Activated CD8-positive, alpha-beta T cell treated with anti-CD3 and anti-CD28 coated beads for 36 hours (primary cell): ENCODE data around the gene MESP1. TPM values are rescaled to one million over a fixed set of nuclear protein-coding genes. Genes with fewer than 3 reads are reported as not detected.

Experiments
- ATAC-seq: fragments of 200-7000 bp; cut with Tn5 transposase; one replicate; pipeline ENCODE4 v1.10.0; 2021; ENCODE audit warnings: mild to moderate bottlenecking, moderate library complexity
- CTCF ChIA-PET: fragments of 350-600 bp; sonication (Branson Sonifier 250); formaldehyde crosslinking; loops from one replicate; lab custom pipeline; 2021; ENCODE audit warnings: antibody characterized with exemption; lab: Charles Lee
- POLR2A ChIA-PET: fragments of 350-600 bp; sonication (Branson Sonifier 250); formaldehyde crosslinking; loops from one replicate; lab custom pipeline; 2021; ENCODE audit warnings: antibody characterized with exemption; lab: Charles Lee
- DNase-seq: peaks from one replicate; pipeline ENCODE4 v3.0.0-alpha.2; 2020
- H3K27ac Mint-ChIP-seq: one replicate; pipeline ENCODE4 v1.8.0; 2021; ENCODE audit warnings: mild to moderate bottlenecking, mixed read lengths
- H3K27me3 Mint-ChIP-seq: one replicate; pipeline ENCODE4 v1.8.0; 2021; ENCODE audit warnings: mixed read lengths
- H3K36me3 Mint-ChIP-seq: one replicate; pipeline ENCODE4 v1.8.0; 2021; ENCODE audit warnings: low read depth, mixed read lengths
- H3K4me1 Mint-ChIP-seq: one replicate; pipeline ENCODE4 v1.8.0; 2021; ENCODE audit warnings: low read depth, mixed read lengths
- H3K4me3 Mint-ChIP-seq: one replicate; pipeline ENCODE4 v1.8.0; 2021; ENCODE audit warnings: mild to moderate bottlenecking, moderate library complexity, mixed read lengths
- H3K9me3 Mint-ChIP-seq: one replicate; pipeline ENCODE4 v1.8.0; 2021; ENCODE audit warnings: mixed read lengths
- intact Hi-C: fragments of 100-400 bp; cut with micrococcal nuclease; formaldehyde crosslinking; loops from one replicate; pipeline ENCODE4 v1.10.0; 2022
- total RNA-seq, 2 experiments: library from RNA; stranded (reverse); gene quantifications; one replicate each; pipeline ENCODE4 v1.2.3, GENCODE V29; 2021
- TF ChIP-seq, protein P1 (sequence below): fragments of 200-600 bp; IDR thresholded peaks from one replicate; pipeline ENCODE4 v1.8.0; 2022; ENCODE audit warnings: antibody characterized with exemption, mild to moderate bottlenecking

MESP1 gene
- total RNA-seq, 2 experiments from 2014 or later = 3.4 to 5.3 TPM

DNA sequence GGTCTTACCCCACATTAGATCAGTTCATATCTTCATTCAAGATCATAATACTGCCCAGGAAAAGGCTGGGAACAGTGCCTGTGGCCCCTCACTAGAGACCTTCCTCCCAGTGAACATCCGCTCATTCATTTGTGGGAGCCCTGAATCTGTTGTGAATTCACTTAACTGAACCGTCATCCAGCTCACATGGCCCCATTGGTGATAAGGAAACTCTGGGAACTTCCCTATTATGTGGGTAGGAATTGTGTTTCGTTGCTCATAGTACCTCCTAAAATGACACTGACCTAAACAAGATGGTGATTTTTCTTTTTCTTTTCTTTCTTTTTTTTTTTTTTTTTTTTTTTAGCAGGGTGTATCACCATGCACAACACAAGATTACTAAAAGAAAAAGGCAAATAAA is 18.3 kb upstream of the MESP1 start:
- no peaks in the 10 kb centered on the region for H3K4me1 Mint-ChIP-seq
- intact Hi-C loops = no loop called here
- no peaks in the 10 kb centered on the region for H3K9me3 Mint-ChIP-seq
- POLR2A ChIA-PET = no interaction called here
- DNase-seq (no peak), ATAC-seq (no peak)
- CTCF ChIA-PET = interaction anchor here (0.8 kb wide), 1 partner anchor 106 kb away, joined by 5 read pairs; no protein-coding TSS in a partner anchor
- no peak overlapping the region for H3K4me3 Mint-ChIP-seq
- H3K36me3 Mint-ChIP-seq = no peaks in the 10 kb centered on the region
- H3K27me3 Mint-ChIP-seq = no peaks in the 10 kb centered on the region
- TF ChIP-seq, protein P1, sequence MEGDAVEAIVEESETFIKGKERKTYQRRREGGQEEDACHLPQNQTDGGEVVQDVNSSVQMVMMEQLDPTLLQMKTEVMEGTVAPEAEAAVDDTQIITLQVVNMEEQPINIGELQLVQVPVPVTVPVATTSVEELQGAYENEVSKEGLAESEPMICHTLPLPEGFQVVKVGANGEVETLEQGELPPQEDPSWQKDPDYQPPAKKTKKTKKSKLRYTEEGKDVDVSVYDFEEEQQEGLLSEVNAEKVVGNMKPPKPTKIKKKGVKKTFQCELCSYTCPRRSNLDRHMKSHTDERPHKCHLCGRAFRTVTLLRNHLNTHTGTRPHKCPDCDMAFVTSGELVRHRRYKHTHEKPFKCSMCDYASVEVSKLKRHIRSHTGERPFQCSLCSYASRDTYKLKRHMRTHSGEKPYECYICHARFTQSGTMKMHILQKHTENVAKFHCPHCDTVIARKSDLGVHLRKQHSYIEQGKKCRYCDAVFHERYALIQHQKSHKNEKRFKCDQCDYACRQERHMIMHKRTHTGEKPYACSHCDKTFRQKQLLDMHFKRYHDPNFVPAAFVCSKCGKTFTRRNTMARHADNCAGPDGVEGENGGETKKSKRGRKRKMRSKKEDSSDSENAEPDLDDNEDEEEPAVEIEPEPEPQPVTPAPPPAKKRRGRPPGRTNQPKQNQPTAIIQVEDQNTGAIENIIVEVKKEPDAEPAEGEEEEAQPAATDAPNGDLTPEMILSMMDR = no peak
- no peak overlapping the region for H3K27ac Mint-ChIP-seq

DNA sequence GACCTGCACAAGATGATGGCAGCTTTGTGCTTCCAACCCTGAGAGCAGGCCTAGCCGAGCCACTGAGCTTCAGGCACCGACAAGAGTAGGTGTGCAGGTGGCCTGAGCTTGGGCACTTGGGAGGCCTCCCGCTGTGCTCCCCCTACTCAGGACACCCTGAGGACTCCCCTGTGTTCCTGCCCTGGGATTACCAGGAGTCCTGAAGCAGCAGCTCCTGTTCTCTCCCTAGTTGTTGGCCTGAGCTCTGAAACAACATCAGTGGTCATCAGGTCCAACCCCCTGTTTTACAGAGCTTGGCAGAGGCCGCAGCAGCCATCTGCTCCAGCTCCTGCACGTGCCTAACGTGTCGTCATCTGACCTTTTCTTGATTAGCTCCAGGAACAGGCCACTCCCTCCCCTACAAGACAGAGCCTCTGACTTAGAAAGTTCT is 17.0 kb upstream of the MESP1 start:
- POLR2A ChIA-PET = no interaction called here
- Mint-ChIP-seq H3K27ac (no peak overlapping the region), H3K27me3 (no peaks in the 10 kb centered on the region), H3K4me1 (no peaks in the 10 kb centered on the region), H3K36me3 (no peaks in the 10 kb centered on the region), H3K9me3 (no peaks in the 10 kb centered on the region), H3K4me3 (no peak overlapping the region)
- ATAC-seq (no peak), DNase-seq (no peak)
- TF ChIP-seq, protein P1 = no peak
- CTCF ChIA-PET = no interaction called here
- intact Hi-C loops = no loop called here

- ChIA-PET POLR2A (no interaction called here), CTCF (no interaction called here)
- TF ChIP-seq, protein P1 = no peak
- Mint-ChIP-seq H3K27ac (no peak overlapping the region), H3K9me3 (no peaks in the 10 kb centered on the region), H3K4me3 (no peak overlapping the region), H3K4me1 (no peaks in the 10 kb centered on the region), H3K27me3 (no peaks in the 10 kb centered on the region), H3K36me3 (no peaks in the 10 kb centered on the region)
- DNase-seq (no peak), ATAC-seq (no peak)
- intact Hi-C loops = no loop called here
Observed at GRCh38 chr15:89767411-89767915, 16.4 kb upstream of the MESP1 start.

DNA sequence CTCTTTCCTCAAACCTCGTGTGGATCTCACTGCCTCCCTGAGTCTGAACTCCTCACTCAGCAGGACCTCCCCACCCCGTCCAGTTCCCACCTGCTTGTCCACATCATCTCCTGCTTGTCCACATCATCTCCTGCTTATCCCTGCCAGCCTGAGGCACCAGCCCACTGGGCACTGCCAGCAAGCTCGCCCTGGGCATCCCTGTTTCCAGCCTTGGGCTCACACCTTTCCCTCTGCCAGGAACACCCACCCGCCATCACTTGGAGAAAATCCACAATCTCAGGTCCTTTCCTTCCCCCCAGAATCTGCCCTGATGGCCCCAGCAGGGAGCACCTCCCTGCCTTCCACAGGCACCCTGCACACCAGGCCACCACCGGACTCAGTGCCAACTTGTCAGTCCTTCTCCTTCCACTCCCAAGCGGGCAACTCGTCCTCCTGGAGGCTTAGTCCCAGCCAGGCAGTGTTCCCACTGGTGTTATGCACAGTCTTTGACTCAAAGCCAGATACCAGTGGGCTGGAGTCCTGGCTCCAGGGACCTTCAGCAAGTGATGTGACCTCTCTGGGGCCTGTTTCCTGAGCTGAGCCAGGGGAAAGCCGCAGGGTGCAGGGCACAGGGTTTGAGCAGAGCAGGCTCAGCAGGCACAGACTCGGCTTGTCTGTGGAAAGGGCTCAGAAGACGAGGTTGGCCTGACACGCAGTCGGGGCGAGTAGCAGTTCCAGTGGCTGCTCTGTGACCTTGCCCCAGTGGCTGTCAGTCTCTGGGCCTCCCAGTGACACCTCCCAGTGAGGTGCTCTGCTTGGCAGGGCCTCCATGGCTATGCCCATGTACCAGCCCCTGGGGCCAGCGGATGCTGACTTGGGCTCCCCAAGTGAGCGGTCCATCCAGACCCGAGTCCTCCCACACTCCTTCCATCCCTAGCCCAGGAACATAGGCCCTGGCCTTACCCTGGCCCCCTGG is 15.6 kb upstream of the MESP1 start:
- no peaks in the 10 kb centered on the region for H3K27me3 Mint-ChIP-seq
- H3K4me3 Mint-ChIP-seq = no peak overlapping the region
- TF ChIP-seq, protein P1 = no peak
- no peak for DNase-seq
- intact Hi-C loops = no loop called here
- no peak overlapping the region for H3K27ac Mint-ChIP-seq
- no peaks in the 10 kb centered on the region for H3K4me1 Mint-ChIP-seq
- H3K36me3 Mint-ChIP-seq = no peaks in the 10 kb centered on the region
- POLR2A ChIA-PET = no interaction called here
- no peaks in the 10 kb centered on the region for H3K9me3 Mint-ChIP-seq
- CTCF ChIA-PET = no interaction called here
- no peak for ATAC-seq

DNA sequence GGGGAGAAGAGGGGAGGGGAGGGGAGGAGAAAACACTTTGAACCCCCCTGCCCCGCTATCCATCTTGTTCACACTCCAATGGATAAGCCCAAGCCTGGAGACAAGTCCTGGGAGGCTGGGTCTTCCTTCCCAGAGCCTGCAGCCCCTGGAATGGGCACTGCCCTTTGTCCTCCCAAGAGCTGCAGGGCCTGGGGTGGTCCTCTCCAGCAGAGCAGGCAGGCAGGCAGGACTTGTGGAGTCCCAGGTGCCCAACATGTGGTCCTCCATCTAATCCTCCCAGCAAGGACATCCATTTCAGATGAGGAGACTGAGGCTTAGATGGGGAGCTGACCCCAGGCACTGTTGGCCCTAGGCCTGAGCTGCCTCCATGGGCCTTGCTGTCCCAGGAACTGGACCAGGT is 14.6 kb upstream of the MESP1 start:
- ChIA-PET POLR2A (no interaction called here), CTCF (no interaction called here)
- Mint-ChIP-seq H3K27ac (no peak overlapping the region), H3K36me3 (no peaks in the 10 kb centered on the region), H3K4me1 (no peaks in the 10 kb centered on the region), H3K9me3 (no peaks in the 10 kb centered on the region), H3K4me3 (no peak overlapping the region), H3K27me3 (no peaks in the 10 kb centered on the region)
- TF ChIP-seq, protein P1 = no peak
- DNase-seq = no peak
- intact Hi-C loops = no loop called here
- no peak for ATAC-seq
